Umbilical cord (tissue), 2 donors: ENCODE results near the gene GSTA1. TPM values are rescaled to one million over a fixed set of nuclear protein-coding genes. Genes with fewer than 3 reads are reported as not detected.
"Not testable (repeated sequence)": the region's sequence is repeated elsewhere in the genome, so short reads cannot be mapped to it uniquely, and the experiment has no call there.

Experiments used
- DNase-seq: peaks from one replicate; pipeline ENCODE4 v3.0.0-alpha.2; 2015; ENCODE audit warnings: low spot score
- total RNA-seq: library from RNA; depleted of rRNA; stranded (reverse); fragments of >200 nt; gene quantifications from one replicate; pipeline ENCODE4 v1.2.3, GENCODE V29; 2014; ENCODE audit warnings: low replicate concordance; ENCODE audit not compliant: insufficient read depth

Gene GSTA1
- total RNA-seq, 1 donor from 2014 or later = not detected

GRCh38 chr6:52757651-52758338 lies 45.8 kb downstream of the GSTA1 start:
- DNase-seq = not testable (repeated sequence)

- no peak for DNase-seq
Measured at GRCh38 chr6:52754443-52754842, 49.2 kb downstream of the GSTA1 start.

GRCh38 chr6:52753137-52753536 lies 50.5 kb downstream of the GSTA1 start:
- not testable (repeated sequence) for DNase-seq

DNA sequence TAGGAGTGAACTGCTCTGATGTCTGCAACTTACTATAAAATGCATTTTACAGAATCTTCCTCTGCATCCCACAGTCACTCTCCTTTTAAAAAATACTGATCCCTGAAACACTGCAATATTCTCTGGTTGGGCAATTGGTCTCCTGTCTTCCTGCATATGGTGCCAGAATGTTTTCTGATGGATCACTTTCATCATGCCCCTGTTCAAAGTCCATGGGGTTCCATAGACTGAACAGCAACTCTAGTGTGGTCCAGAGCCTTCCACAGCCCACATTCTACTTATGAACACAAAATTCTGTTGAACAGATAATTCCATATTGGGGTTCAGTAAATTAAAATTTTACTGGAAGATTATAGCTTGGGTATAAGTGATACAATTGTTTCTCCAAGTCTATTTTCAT lies 51.3 kb downstream of the GSTA1 start:
- DNase-seq = no peak

DNA sequence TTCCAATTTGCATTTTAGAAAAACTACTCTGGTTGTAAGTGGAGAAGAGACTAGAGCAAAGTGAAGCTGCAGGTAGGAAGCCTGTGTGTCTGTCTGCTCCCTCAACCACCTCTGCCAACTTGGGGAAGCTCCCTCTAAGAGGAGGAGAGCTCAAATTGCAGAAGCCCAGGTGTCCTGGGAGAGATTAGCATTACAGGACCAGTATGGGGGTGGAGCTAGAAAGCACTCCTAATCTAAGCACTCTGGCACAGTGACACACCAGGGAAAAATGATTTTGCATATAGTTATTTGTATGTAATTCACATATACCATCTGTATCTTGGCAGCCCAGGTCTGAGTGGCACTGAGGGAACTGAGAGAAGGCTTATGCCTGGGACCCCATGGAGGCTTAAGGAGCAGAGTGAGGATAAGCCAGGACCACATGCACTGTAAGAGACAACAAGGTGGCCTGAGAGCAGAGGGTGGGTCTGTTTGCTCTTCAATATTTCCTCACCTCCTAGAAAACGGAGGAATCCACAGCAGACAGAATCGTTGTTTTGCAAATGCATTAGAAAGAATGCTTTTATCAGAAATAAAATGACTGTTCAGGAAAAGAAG lies 54.0 kb downstream of the GSTA1 start:
- no peak for DNase-seq

- peak; percentile 35 for DNase-seq
Measured at GRCh38 chr6:52747301-52747700, 56.3 kb downstream of the GSTA1 start.

DNA sequence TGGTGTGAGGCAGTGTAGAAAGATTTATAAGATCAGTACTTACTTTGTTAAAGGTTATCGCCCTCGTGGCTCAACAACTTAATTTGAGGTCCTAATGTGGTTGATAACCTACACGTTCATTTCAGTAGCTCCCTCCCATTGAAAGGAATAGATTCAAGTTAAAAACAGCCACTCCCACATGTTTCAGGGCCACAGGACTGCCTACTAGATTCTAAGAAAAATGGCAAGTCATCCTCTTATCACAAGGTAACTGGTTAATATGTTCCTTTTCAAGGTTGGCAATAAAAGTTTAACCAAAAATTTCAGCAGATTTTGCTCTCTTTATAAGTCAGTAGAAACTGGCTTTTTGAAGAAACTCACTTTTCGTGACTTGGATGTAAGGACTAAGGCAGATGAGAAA lies 57.4 kb downstream of the GSTA1 start:
- no peak for DNase-seq

DNA sequence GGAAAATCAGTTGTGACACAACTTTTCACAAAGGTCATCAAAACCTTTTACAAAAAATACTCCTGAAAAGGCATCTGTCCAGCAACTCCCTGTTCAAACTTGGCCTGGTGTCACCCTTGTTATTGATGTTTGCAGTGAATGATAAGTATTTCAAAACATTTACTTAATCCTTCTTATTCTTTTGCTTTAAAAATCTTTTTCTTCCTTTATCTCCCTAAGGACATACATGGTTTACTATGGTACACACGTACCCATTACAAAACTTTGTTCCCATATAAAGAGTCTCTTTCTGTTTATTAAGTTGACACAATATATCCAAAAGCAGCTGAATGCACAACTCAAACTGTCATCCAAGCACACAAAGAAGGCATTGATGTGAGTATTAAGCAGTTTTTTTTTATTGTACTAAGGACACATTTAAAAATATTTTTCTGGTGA lies 57.8 kb downstream of the GSTA1 start:
- no peak for DNase-seq

- no peak for DNase-seq
Measured at GRCh38 chr6:52741872-52742271, 61.7 kb downstream of the GSTA1 start.

Other genes starting within 250 kb of the GSTA1 start
- 24.3 TPM for gene TRAM2, start 226.8 kb downstream of the GSTA1 start, total RNA-seq
- gene TMEM14A, start 132.7 kb downstream of the GSTA1 start, total RNA-seq = 26.0 TPM
- 3.4 TPM for gene GSTA2, start 40.3 kb downstream of the GSTA1 start, total RNA-seq
- gene GSTA5, start 37.0 kb upstream of the GSTA1 start, total RNA-seq = not detected
- not detected for gene GSTA3, start 105.9 kb upstream of the GSTA1 start, total RNA-seq
- gene GSTA4, start 191.5 kb upstream of the GSTA1 start, total RNA-seq = 19.7 TPM